HepG2 (cell line): ENCODE measurements around the gene CDK13. TPM values are rescaled to one million over a fixed set of nuclear protein-coding genes. Genes with fewer than 3 reads are reported as not detected.

Experiments
- ATAC-seq: fragments of 200-7000 bp; cut with Tn5 transposase; 3 replicates; pipeline ENCODE4 v1.9.1; 2020; ENCODE audit warnings: mild to moderate bottlenecking, moderate library complexity
- BruUV-seq: library from RNA; stranded (reverse); fragments of 400-500 nt; replicated peaks from 2 replicates; lab custom pipeline; 2021; lab: Mats Ljungman, UMichigan
- CTCF ChIA-PET: fragments of 300-600 bp; formaldehyde crosslinking; extraction: SDS; loops from one replicate; lab custom pipeline; 2021; ENCODE audit warnings: low total read pairs, inconsistent platforms, low intra/inter-chr PET ratio; lab: Yijun Ruan, JAX
- POLR2A ChIA-PET: fragments of 350-600 bp; sonication (Branson Sonifier 250); formaldehyde crosslinking; loops from one replicate; lab custom pipeline; 2020; ENCODE audit warnings: antibody characterized with exemption, inconsistent platforms; lab: Yijun Ruan, JAX
- DNase-seq: peaks from one replicate; pipeline ENCODE4 v3.0.0-alpha.2; 2015; ENCODE audit warnings: low spot score
- FAIRE-seq: peaks from 3 replicates; lab custom pipeline; 2011; peaks lifted over from hg19 to GRCh38; lab: Jason Lieb, UNC
- H2AFZ ChIP-seq: one replicate; pipeline ENCODE4 v1.6.1; 2011; ENCODE audit warnings: low read length, inconsistent platforms
- H3K27ac ChIP-seq: fragments of 300-600 bp; 3 replicates; pipeline ENCODE4 v1.8.0; 2011; ENCODE audit warnings: mixed run types, mild to moderate bottlenecking, mixed read lengths, low read length, inconsistent platforms; ENCODE audit not compliant: insufficient read depth; ENCODE audit errors: extremely low read length
- H3K27me3 ChIP-seq, 2 experiments: fragments of 200-600 bp in 1 of 2; 2 replicates in 1 of 2; 3 replicates in 1 of 2; pipeline versions ENCODE4 v1.6.0 to v1.8.0; 2011; ENCODE audit warnings: low read length in 2 of 2, mild to moderate bottlenecking in 2 of 2, moderate library complexity in 2 of 2, inconsistent platforms in 1 of 2; ENCODE audit not compliant: insufficient read depth in 2 of 2, control insufficient read depth in 1 of 2
- H3K36me3 ChIP-seq, 2 experiments: fragments of 200-600 bp in 1 of 2; replicated peaks in 1 of 2; 2 replicates in 1 of 2; 3 replicates in 1 of 2; pipeline versions ENCODE4 v1.5.1 to v1.8.0; 2011; ENCODE audit warnings: low read length in 2 of 2, inconsistent platforms in 1 of 2; ENCODE audit not compliant: insufficient read depth in 2 of 2, control insufficient read depth in 1 of 2
- H3K4me1 ChIP-seq: 2 replicates; pipeline ENCODE4 v1.5.1; 2012; ENCODE audit warnings: low read length, inconsistent platforms; ENCODE audit not compliant: insufficient read depth
- H3K4me2 ChIP-seq: 2 replicates; pipeline ENCODE4 v1.6.0; 2011; ENCODE audit warnings: low read depth, low read length, inconsistent platforms
- H3K4me3 ChIP-seq, 3 experiments: fragments of 200-600 bp in 1 of 3; sonication (generic), shearing (Covaris generic) in 1 of 3; replicated peaks in 1 of 3; 2 replicates each; pipeline ENCODE4 v1.5.1; 2011 to 2016; ENCODE audit warnings: low read length in 3 of 3, inconsistent platforms in 2 of 3, low read depth in 2 of 3, mild to moderate bottlenecking in 2 of 3, control low read depth in 1 of 3, mixed read lengths in 1 of 3; ENCODE audit not compliant: insufficient read depth in 1 of 3
- H3K79me2 ChIP-seq: one replicate; pipeline ENCODE4 v1.6.1; 2011; ENCODE audit warnings: low read length, inconsistent platforms; ENCODE audit not compliant: insufficient read depth
- H3K9ac ChIP-seq: 2 replicates; pipeline ENCODE4 v1.6.0; 2011; ENCODE audit warnings: mild to moderate bottlenecking, low read depth, low read length, inconsistent platforms; ENCODE audit not compliant: insufficient read depth
- H3K9me3 ChIP-seq: 2 replicates; pipeline ENCODE4 v1.5.1; 2012; ENCODE audit warnings: mild to moderate bottlenecking, low read length
- H4K20me1 ChIP-seq: 2 replicates; pipeline ENCODE4 v1.6.0; 2011; ENCODE audit warnings: inconsistent platforms, mild to moderate bottlenecking, low read length, moderate library complexity; ENCODE audit not compliant: insufficient read depth
- ATF4 ChIP-seq, 2 experiments: fragments of 450-650 bp in 1 of 2; sonication (generic) in 1 of 2; formaldehyde crosslinking; IDR thresholded peaks; 2 replicates each; pipeline versions ENCODE4 v1.5.0 to v1.8.0; 2020 to 2022; ENCODE audit warnings: mild to moderate bottlenecking in 1 of 2, missing genetic modification reagents in 1 of 2
- CBX5 ChIP-seq: sonication (generic); formaldehyde crosslinking; IDR thresholded peaks from 2 replicates; pipeline ENCODE4 v1.4.0; 2020; ENCODE audit warnings: missing genetic modification reagents, borderline replicate concordance
- CEBPB ChIP-seq: IDR thresholded peaks from 2 replicates; pipeline ENCODE4 v1.6.1; 2011; ENCODE audit warnings: low read depth, low read length, improper control_type of control experiment, borderline replicate concordance
- FOXP4 ChIP-seq: sonication (generic); formaldehyde crosslinking; IDR thresholded peaks from 2 replicates; pipeline ENCODE4 v1.4.0; 2020; ENCODE audit warnings: missing genetic modification reagents
- HNF4A ChIP-seq: sonication (generic); formaldehyde crosslinking; IDR thresholded peaks from 2 replicates; pipeline ENCODE4 v1.4.0; 2020; ENCODE audit warnings: missing genetic modification reagents
- JUND ChIP-seq: sonication (generic); formaldehyde crosslinking; IDR thresholded peaks from 2 replicates; pipeline ENCODE4 v1.8.0; 2022; ENCODE audit warnings: mild to moderate bottlenecking, missing genetic modification reagents
- PHB2 ChIP-seq: fragments of 450-650 bp; IDR thresholded peaks from 2 replicates; pipeline ENCODE4 v1.6.1; 2018; ENCODE audit not compliant: partially characterized antibody
- PLRG1 ChIP-seq: fragments of 450-650 bp; conservative IDR thresholded peaks from 2 replicates; pipeline ENCODE4 v1.6.1; 2016
- PPARG ChIP-seq: conservative IDR thresholded peaks from 2 replicates; pipeline ENCODE4 v1.6.1; 2016; ENCODE audit warnings: missing biosample characterization, missing genetic modification reagents
- ZNF207 ChIP-seq: fragments of 450-650 bp; IDR thresholded peaks from 2 replicates; pipeline ENCODE4 v1.6.1; 2016; ENCODE audit warnings: antibody characterized with exemption, borderline replicate concordance
- ZNF234 ChIP-seq: sonication (generic); formaldehyde crosslinking; conservative IDR thresholded peaks from 2 replicates; pipeline ENCODE4 v1.5.1; 2020; ENCODE audit warnings: mild to moderate bottlenecking, missing genetic modification reagents
- ZNF280D ChIP-seq: sonication (generic); formaldehyde crosslinking; IDR thresholded peaks from 2 replicates; pipeline ENCODE4 v1.5.1; 2020; ENCODE audit warnings: mild to moderate bottlenecking, missing genetic modification reagents
- ZNF782 ChIP-seq: sonication (generic); formaldehyde crosslinking; IDR thresholded peaks from 2 replicates; pipeline ENCODE4 v1.4.0; 2020; ENCODE audit warnings: missing genetic modification reagents, mild to moderate bottlenecking, borderline replicate concordance
- ZZZ3 ChIP-seq: sonication (generic); formaldehyde crosslinking; IDR thresholded peaks from 2 replicates; pipeline ENCODE4 v1.4.0; 2020; ENCODE audit warnings: missing genetic modification reagents, mild to moderate bottlenecking, borderline replicate concordance
- WGBS: methylation state at CpG from one replicate; pipeline ENCODE4 v1.1.6; 2017; ENCODE audit warnings: low lambda C conversion rate; 5-methylcytosine and 5-hydroxymethylcytosine counted together
- in situ Hi-C: cut with HindIII; loops from 2 replicates; pipeline ENCODE4 v1.10.0; 2017; ENCODE audit warnings: low pct_unique_long_range_greater_than_20kb; ENCODE audit not compliant: extremely low pct_ligation_motif_present
- intact Hi-C: fragments of 100-400 bp; cut with micrococcal nuclease; formaldehyde crosslinking; loops from one replicate; pipeline ENCODE4 v1.10.0; 2022; ENCODE audit not compliant: unreplicated experiment
- polyA plus RNA-seq, 8 experiments: library from polyadenylated mRNA; depleted of rRNA in 3 of 8; stranded (reverse) in 7 of 8; unstranded in 1 of 8; fragments of >200 nt; fragmentation: Illumina TruSeq in 4 of 8; extraction: Trizol in 4 of 8; gene quantifications; 2 replicates each; pipeline versions ENCODE4 v1.2.1 to v1.2.3, GENCODE V29; 2011 to 2016; ENCODE audit warnings: low read depth in 4 of 8, missing spikeins in 1 of 8, mixed read lengths in 1 of 8; ENCODE audit not compliant: insufficient read depth in 1 of 8
- total RNA-seq, 5 experiments: library from RNA; depleted of rRNA; stranded (reverse); fragments of >200 nt; fragmentation: Illumina TruSeq; extraction: Trizol; gene quantifications; 2 replicates each; pipeline ENCODE4 v1.2.3, GENCODE V29; 2016; ENCODE audit warnings: low read depth in 1 of 5

Gene CDK13
- total and polyA plus RNA-seq, 2 of the 13 experiments (the other 11 are each of a cell fraction or from before 2014, with no cell fraction given) = 21.0 to 40.9 TPM

- TF ChIP-seq PLRG1 (no peak), JUND (no peak), HNF4A (CRISPR knock-in tag) (peak; percentile 19; the same call in 1 of the 2 replicates), ZZZ3 (CRISPR knock-in tag) (no peak), CBX5 (CRISPR knock-in tag) (no peak), ZNF234 (CRISPR knock-in tag) (no peak), ZNF782 (CRISPR knock-in tag) (no peak), ZNF207 (no peak)
Measured at GRCh38 chr7:40073239-40073638, 123.2 kb downstream of the CDK13 start (continued).

- no peak overlapping the region for H2AFZ ChIP-seq
- H3K9me3 ChIP-seq = no peaks in the 10 kb centered on the region
- H3K27me3 ChIP-seq = no peaks in the 10 kb centered on the region
- FAIRE-seq (no peak), ATAC-seq (no peak), DNase-seq (no peak)
- H3K4me2 ChIP-seq = no peak overlapping the region
- no peak overlapping the region for H3K9ac ChIP-seq
- in situ Hi-C loops (no loop called here), intact Hi-C loops (no loop called here)
- TF ChIP-seq CEBPB = peak; percentile 41; the same call in 1 of the 2 replicates
- TF ChIP-seq PPARG = no peak
- TF ChIP-seq FOXP4 (CRISPR knock-in tag) = no peak
- TF ChIP-seq PHB2 = no peak
- peak in 1 of 2 experiments; percentile 71; a peak in 2 of 4 replicates for TF ChIP-seq ATF4 (CRISPR knock-in tag; IDR thresholded peaks at IDR 0.05)
- TF ChIP-seq ZNF280D = no peak
- 91% methylated on average over 3 of the region's 3 CpGs for WGBS
- ChIA-PET POLR2A (no interaction called here), CTCF (no interaction called here)
- peaks cover 1 to 3% of the 10 kb centered on the region in 2 experiments; a peak in 2 of 5 replicates for H3K36me3 ChIP-seq
- H3K4me1 ChIP-seq = 0 out of 2 replicates have a peak, but pooled peaks cover 3% of the 10 kb centered on the region
- no peak overlapping the region for H3K4me3 ChIP-seq
- H3K27ac ChIP-seq = no peak overlapping the region
- no peaks in the 10 kb centered on the region for H3K79me2 ChIP-seq
- no peaks in the 10 kb centered on the region for H4K20me1 ChIP-seq
- BruUV-seq = no TSS peak
Measured at GRCh38 chr7:40077849-40078248, 127.8 kb downstream of the CDK13 start.
